ENCODE measurements around the gene RNF43.

The RNF43 gene

DNA sequence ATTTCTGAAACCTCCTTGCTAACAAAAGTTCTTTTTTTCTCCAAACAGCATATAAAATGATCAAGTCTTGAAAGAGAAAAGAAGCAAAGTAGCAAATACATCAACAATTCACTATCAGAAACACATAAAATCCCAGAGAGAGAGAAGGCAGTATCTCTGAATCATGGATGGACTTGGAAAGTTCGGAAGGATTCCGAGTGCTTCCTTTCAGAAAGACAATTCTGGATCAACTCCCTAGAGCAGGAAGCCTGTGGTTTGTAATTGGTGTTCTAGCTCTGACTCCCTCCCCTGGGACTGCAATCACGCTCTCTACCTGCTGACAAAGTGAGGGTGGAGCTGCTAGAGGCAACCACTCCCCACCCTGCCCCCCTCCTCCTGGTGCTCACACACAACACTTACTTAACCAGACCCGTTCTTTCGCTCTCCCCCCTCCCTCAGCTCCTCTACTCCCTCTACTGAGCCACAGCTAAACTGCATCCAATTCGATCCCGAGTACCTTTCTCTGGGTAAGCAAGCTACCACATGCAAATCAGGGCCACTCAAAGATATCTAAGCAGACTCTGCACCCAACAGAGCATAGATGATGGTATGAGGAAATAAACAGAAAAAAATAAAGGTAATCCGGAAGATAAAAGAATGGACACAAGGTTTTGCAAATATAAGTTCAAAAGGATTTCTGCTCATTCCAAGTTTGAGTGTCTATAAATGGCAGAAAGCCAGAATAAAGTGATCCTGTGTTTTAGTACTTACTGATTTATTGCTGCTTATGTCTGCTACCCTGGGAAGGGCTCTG, at the start of gene RNF43:
Gene RNF43 (minus strand): TSS at position 235 of the 793 bp plus-strand sequence. CDS start 1,957 bp downstream, outside the sequence.
- DNase-seq, result peak; percentile 100

DNA sequence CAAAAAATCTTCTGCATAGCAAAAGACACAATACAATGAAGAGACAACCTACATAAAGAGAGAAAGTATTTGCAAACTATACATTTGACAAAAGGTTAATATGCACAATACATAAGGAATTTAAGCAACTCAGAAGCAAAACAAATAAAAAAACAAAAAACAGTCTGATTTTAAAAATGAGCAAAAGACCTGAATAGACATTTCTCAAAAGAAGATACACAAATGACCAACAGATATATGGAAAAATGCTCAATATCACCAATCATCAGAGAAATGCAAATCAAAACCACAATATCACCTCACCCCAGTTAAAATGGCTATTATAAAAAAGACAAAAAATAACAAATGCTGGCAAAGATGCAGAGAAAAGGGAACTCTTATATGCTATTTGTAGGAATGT, 38.2 kb upstream of the RNF43 start:
- DNase-seq, result no peak

DNA sequence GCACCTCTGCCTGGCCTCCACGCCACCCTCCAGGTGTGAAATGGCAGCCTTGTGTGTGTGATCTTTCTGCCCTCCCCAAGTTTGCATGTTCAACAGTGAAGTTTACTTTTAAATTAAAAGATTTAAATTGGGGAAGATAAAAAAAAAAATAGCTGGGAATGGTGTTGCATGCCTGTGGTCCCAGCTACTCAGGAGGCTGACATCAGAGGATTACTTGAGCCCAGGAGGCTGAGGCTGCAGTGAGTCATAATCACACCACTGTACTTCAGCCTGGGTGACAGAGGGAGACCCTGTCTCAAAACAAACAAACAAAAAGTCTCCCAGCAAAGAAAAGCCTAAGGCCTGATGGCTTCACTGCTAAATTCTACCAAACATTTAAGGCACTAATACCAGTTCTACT, 35.4 kb upstream of the RNF43 start:
- DNase-seq, result no peak

DNA sequence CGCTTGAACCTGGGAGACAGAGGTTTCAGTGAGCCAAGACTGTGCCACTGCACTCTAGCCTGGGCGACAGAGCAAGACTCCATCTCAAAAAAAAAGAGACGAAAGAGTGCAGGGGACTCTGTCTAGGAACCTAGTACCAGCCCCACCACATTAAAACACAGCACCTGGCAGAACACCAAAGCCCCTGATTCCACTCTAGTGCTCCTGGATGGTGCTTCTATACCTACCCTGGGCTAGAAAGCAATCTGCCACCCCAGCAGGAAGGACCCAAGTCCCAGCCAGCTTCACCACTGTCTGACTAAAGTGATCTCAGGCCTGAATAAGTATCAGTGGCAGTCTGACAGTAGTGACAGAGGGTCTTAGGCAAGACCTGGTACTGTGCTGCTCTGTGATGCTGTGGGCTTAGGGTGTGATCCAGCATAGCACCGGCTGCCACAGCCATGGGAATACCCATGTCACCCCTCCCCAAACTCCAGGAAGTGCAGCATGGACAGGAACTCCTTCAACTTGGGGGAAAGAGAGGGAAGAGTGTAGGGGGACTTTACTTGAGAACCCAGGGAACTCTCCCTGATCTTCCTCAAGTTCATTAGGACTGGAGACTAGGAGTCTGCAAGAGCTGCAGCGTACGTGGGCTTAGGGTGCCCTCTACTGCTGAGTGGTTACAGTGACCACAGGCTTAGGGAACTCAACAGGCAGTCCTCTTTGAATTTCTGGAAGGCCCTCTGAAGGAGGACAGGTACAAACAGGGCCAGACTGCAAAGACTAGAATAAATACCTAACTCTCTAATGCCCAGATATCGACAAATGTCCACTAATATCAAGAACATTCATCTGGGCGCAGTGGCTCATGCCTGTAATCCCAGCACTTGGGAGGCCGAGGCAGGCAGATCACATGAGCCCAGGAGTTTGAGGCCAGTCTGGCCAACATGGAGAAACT, 30.0 kb upstream of the RNF43 start:
- DNase-seq, result peak; percentile 89

DNA sequence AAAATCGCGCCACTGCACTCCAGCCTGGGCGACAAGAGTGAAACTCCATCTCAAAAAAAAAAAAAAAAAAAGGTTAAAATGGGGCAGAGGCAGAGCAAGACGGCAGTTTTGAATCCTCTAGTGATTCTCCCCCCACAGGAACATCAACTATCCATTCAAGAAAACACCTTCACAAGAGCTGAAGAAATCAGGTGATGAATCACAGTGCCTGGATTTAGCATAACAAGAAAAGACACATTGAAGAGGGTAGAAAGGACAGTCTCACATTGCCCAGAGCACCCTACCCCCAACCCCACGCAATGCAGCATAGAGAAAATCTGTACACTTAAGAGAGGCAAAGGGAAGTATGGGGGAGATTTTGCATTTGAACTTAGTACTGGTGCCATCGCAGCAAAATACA, 28.8 kb upstream of the RNF43 start:
- DNase-seq, result no peak

DNA sequence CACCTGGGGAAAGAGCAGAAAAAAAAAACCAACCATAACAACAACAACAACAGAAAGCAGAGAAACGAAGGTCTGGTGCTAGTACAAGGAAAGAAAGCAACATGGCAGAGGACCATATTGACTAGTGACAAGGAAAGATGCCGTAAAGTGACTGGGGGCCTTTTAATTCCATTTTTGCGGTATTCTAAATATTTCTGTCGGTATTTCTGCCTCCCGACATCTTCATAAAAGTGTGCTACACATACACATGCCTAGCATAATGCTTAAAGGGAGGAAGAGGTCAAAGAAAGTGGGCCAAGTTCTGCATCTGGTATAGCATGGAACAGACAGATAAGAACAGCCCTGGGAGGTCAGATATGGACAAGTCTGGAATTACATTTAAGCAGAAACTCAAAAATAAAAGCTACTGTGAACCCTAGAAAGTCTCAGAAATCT, 19.5 kb upstream of the RNF43 start:
- DNase-seq, result no peak

DNA sequence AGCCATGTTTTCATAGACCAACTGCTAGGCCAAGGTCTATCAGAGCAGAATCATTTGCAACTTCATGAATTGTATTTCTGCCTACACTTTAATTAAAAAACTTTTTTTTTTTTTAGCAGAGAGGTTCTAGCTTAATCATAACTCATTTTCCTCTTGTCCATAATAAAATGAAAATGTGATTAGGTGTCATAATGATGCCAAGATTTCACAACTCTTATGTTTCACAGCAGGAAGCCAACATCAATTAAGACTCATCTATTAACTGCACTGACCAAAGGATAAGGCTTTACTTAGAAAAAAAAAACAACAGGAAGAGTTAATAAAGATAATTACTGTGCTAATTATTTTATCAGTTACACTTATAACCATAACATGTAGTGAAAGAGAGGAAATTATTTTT, 18.9 kb upstream of the RNF43 start:
- DNase-seq, result no peak

DNA sequence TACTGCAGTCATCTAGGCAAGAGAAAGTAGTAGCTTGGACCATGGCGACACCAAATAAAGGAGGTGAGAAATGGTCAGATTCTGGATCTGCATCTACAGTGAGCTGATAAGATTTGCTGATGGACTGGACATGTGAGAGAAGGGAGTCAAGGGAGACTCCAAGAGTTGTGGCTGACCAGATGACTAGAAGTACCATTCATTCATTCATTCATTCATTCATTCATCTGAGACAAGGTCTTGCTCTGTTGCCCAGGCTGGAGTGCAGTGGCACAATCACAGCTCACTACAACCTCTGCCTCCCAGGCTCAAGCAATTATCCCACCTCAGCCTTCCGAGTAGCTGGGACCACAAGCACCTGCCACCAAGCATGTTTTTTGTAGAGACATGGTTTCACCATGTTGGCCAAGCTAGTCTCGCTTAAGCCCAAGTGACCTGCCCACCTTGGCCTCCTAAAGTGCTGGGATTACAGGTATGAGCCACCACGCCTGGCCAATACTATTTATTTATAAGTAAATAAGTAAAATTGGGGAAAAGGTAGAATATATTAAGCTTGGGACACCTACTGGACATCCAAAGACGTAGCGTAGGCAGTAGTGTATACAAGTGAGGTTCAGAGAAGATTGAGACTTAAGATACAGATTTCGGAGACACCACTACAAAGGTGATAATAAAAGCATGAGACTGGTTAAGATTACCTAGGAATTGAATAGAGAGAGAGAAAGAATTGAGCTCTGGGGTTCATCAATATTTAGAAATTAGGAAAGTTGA, 15.7 kb upstream of the RNF43 start:
- no peak for DNase-seq

DNA sequence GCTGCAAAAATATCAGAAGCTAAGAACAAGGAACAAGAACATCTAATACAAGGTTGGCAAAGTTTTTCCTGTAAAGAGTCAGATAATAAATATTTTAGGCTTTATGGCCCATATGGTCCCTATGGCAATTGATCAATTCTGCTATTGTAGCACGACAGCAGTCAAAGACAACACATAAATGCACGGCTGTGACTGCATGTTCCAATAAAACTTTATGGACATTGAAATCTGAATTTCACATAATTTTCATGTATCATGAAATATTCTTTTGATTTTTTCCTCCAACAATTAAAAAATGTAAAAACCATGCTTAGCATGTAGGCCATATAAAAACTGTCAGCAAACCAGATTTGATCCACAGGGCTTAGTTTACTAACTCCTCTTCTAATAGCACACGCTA, 10.5 kb upstream of the RNF43 start:
- no peak for DNase-seq

DNA sequence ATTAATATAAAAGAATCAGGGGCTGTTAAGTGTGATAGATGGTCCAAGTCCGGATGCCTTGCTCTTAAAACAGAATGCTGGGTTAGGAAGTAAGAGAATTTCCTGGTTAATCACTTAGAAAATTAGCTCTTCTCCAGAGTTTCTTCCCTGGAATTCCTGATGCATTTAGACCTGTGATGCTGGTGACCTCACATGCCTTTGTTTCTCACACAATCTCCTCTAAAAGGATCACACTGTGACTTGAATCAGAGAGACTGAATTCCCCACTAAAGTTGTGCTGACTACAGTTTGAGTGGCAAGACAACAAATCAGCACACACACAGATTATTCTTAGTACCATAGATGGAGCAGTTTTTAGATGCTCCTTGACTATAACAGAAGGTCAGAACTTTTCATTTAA, 4.4 kb upstream of the RNF43 start:
- no peak for DNase-seq

DNA sequence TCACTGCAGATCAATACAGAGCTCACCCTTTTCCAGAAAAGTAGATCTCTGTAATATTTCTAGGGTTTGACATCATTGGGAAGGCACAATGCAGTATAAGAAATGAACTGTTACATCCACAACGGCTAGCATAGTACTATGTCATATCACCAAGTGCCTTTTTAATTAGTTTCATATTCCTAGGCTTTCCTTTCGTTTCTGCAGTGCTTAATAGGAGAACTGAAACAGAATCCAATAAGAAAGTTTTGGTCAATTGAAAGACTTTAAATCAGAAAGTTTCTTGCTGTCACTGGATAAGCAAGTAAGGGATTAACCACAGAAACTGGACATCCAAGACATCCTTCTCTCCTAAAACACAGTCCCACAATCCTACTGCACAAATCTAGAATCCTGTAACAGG, 3.5 kb upstream of the RNF43 start:
- DNase-seq, result no peak

DNA sequence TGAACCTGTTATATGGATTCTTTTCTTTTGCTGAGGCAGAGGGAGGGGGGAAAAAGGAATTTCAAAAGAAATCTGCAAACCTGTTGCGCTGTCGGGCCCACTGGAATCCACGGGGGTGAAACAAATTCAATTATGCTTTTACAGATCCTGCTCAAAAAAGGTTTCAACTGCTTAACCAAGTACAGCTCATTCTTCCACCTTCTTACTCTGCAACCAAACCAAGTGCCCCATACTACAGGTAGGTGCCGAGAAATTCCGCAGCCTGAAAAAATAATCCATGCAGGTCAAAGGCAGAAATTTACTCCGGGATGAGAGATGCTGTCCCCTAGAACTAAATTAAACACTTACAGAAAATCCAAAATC, 416 bp downstream of the RNF43 start:
- no peak for DNase-seq

DNA sequence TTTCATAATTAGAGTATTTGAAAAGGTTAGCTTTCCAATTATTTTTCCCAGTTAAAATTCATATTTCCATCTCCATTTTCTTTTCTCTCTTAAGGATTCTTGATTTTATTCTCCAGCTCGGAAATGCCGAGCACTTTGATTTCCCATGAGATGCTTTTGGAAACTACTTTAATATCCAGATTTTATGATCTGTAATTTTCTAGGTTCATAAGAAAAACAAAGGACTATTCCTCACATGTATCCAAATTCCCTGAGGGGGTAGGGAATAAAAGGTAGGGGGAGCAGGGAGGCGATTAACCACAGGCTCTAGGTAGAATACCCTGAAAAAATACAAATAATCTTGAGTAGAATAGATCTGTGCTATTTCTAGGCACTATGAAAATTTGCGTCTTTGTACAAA, 938 bp downstream of the RNF43 start:
- DNase-seq, result no peak

DNA sequence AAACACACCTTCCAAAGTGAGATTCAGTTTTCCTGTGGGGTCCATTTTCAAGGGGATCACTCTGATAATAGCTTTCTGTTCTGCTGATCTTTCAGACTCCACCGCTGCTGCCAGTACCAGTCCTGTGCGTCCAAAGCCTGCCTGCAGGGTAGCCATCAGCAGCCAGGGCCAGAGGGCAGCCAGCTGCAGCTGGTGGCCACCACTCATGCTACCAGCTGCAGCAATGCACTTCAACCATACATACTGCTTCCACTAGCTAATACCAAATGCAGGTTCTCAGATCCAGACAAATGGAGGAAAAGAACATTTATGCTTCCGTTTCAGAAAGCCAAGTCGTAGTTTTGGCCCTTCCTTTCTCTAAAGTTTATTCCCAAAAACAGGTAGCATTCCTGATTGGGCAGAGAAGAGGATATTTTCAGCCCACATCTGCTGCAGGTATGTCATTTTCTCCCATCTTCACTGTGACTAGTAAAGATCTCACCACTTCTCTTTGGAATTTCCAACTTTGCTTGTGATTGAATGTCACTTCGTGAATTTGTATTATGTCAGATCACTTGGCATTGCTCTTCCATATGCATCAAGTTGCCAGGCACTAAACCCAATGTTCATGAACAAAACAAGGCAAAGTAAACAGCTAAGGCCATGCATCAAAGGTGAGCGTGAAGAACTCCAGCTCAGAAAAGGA, 1.8 kb downstream of the RNF43 start:
- DNase-seq, result no peak

DNA sequence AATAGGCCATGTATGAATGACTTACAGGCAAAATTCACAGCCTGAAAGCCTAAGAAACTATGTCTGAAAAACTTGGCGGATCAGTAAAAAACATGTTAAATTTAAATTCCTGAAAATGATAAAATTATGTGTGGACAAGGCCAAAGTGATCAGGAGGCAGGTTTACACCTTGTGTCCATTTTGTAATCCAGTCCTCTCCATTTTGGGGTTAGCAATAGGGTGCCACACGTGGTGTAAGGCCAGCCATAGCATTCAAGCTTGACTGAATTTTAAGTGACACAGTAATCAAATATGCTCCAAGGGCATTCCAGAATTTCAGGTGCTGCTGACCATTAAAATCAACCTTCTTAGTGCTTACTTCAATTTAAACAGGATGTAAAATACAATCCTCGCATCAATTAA, 2.7 kb downstream of the RNF43 start:
- DNase-seq, result no peak

DNA sequence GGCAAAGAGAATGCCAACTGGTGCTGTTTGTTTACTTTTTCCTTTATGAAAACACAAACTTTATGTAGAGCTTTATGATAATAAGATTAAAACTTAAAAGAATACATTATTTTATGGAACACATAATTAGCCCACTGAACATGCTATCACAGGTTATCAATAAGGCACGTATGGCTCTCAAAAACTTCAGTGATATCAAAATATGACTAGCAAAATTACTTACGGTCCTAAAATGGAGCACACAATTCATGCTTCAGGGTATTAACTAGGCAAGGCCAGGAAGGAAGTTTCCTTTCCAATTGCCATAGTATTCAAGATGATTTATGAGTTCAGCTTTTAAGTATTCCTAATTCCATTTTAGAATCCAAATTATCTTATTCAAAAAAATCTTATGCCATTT, 3.6 kb downstream of the RNF43 start:
- DNase-seq, result no peak

DNA sequence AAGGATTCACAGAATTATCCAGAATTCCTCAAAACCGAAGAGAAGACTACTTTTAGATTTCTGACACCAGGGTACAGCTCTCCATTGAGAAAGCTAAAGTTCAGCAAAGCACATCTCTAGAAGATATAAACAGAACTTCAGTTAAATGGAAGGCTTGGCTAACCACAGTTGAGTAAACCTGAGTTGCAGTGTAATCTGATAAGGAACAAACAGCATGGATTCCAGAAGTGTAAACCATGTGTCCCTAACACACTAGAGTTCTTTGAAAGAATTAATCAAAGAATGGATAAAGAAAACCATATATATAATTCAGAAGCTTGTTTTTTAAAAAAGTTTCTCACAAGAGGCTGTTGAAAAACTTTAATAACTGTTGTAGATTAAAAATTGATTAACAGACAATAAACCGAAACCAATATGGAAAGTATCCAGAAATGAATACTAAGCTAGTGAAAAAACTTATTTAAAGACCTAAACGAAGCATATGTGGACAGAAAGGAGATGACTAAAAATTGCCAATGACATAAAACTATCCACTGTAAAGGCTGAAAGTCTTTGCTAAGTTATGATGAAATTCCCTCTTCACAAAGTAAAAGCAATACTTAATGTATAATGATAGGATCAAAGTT, 4.3 kb downstream of the RNF43 start:
- peak; percentile 49 for DNase-seq

DNA sequence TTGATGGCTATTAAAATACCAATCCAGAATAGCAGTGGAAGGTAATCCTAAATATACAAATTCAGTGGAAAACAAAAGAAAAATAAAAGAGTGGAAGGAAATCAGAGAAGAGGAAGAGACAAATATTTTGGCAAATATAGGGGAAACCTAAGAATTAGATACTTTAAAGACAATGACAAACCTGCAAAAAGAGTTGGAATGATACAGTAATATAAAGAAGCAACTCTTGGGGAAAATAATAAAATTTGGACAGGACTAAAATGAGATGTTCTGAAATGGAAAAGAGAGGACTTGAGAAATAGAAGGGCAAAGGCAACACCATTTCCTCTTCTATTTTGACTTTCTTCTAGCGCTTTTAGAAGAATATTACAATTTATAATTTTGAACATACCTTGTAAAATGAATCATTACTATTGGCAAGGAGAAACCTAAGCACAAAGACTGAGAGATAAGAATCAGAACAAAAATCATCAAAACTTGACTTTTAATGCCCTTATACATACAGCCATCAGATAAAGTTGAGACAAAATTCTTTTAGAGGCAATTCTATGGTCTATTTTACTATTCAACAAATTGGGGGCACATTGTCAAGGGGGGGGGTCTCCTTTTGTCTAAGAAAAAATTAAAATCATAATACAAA, 5.2 kb downstream of the RNF43 start:
- DNase-seq, result no peak

DNA sequence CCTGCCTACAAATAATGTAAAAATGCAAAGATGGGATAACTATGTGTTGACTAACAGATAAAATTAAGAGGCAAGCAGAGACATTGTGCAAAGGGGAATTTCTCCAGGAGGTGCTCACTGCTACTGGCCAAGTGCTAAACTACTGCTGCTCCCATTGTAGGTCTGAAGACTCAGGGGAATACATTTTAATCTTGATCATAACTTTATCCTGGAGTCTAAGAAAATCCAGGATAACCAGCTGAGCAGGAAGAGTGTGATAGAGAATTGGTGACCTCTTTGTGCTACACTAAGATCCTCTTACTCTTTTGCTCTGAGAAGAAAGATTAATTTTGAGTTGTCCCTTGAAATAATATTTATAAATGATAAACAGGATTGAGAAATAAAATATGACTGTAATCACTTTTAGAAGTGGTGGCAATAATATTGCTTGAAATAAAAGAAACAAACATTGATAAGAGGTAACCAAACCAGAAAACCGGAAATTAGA, 5.9 kb downstream of the RNF43 start:
- no peak for DNase-seq

DNA sequence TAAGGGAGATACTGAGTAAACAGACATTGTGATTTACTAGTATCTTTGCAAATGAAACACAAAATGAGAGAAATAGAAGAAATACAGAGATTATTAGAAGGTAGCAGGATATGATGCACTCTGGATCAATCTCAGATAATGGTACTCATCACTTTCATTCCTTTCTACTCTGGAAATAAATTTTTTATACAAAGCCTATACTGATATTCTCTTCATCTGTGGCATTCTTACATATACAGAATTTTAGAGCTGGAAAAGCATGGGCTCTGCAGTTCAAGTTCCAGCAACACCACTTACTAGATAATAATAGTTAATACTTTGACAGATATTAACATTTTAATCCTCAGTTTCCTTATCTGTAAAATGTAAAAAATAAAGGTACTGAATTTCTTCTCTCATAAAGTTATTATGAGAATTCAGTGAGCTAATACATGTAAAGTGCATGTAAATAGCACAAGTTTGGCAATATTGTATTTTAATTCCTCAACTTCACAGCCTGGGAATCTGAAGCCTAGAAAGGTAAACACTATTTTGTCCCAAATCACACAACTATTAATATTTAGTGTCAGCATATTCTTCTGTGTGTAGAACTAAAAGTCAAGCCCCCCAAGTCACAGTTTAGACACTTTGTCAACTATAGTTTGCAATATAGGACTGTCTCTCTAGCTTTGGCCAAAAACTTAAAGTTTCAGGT, 6.5 kb downstream of the RNF43 start:
- DNase-seq, result no peak

DNA sequence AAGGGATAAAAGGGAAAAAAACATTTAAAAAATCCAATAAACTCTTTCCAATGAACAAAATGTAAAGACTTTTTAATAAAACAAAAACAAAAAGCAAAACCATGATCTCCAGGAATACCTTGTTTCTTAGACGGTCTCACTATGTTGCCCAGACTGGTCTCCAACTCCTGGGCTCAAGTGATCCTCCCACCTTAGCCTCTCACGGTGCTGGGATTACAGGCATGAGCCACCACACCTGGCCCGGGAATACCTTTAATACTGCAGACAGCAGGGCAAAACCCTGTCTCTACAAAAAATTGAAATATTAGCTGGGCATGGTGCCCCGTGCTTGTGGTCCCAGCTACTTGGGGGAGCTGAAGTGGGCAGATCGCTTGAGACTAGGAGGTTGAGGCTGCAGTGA, 7.9 kb downstream of the RNF43 start:
- DNase-seq, result no peak
